ENCODE results near the gene BCKDHA. TPM values are rescaled to one million over a fixed set of nuclear protein-coding genes. Genes with fewer than 3 reads are reported as not detected.
A peak's percentile ranks its signal among the peaks of the same experiment; 100 is the strongest.

The BCKDHA gene
- total and polyA plus RNA-seq, 9 of the 15 experiments (the other 6 are each of a cell fraction or from before 2014, with no cell fraction given): 4.5 to 52.5 (median 14.1) TPM

DNA sequence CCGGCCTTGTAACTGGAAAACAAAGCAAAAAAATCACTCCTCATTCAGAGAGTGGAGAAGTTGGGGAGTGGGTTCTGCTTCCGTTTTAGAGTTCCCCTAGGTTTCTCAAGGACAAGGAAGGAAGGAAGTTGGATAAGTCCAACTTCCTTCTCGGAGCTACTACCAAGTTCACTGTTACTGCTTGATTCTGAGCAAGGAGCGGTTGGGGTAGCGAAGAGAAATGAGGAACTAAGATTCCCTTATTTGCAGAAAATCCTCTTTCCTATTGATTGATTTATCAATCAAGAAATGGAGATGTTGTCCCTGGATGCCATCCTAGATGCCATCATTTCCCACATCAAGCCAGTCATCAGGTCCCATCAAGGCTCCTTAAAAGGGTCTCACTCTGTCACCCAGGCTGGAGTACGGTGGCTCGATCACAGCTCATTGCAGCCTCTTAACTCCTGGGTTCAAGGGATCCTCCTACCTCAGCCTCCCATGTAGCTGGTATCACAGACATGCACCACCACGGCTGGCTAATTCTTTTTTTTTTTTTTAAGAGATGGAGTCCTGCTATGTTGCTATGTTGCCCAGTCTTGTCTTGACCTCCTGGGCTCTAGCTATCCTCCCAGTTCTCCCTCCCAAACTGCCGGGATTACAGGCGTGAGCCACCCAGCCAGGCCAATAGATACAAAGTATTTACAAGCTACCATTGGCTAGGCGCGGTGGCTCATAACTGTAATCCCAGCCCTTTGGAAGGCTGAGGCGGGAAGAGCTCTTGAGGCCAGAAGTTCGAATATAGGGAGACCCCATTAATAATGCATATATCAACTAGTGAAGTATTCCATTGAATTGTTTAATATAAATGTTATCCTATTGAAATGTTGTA, 32.9 kb upstream of the BCKDHA start (continued):
- TF ChIP-seq FOXA3 (CRISPR knock-in tag; conservative IDR thresholded peaks at IDR 0.05 in 1 of 2, IDR thresholded peaks at IDR 0.05 in 1 of 2) (no peak), ERF (CRISPR knock-in tag; IDR thresholded peaks at IDR 0.05) (no peak), SPI1 (IDR thresholded peaks at IDR 0.05; ENCODE audit: borderline replicate concordance, low read depth, low read length) (peak; percentile 37; the same call in 1 of the 2 replicates), POLR2AphosphoS5 (IDR thresholded peaks at IDR 0.05; ENCODE audit: control insufficient read depth, insufficient read depth, low read depth, low read length) (no peak), RFX5 (IDR thresholded peaks at IDR 0.05; ENCODE audit: low read depth, low read length) (no peak), NFATC3 (IDR thresholded peaks at IDR 0.05) (no peak), DACH1 (IDR thresholded peaks at IDR 0.05; ENCODE audit: partially characterized antibody) (no peak), RAD51 (IDR thresholded peaks at IDR 0.05; ENCODE audit: borderline replicate concordance, low read depth) (no peak), ZNF586 (CRISPR knock-in tag; conservative IDR thresholded peaks at IDR 0.05) (no peak), SP2 (IDR thresholded peaks at IDR 0.05; ENCODE audit: extremely low read depth, low read depth, low read length, poor library complexity, severe bottlenecking) (no peak), MEIS2 (IDR thresholded peaks at IDR 0.05; ENCODE audit: partially characterized antibody) (peak; percentile 25), KLF10 (CRISPR knock-in tag; IDR thresholded peaks at IDR 0.05) (no peak), TRIM24 (IDR thresholded peaks at IDR 0.05) (no peak), SREBF2 (CRISPR knock-in tag; IDR thresholded peaks at IDR 0.05) (no peak), ATF1 (CRISPR knock-in tag; IDR thresholded peaks at IDR 0.05) (no peak), ATF1 (tag; IDR thresholded peaks at IDR 0.05) (no peak), MTA3 (IDR thresholded peaks at IDR 0.05; ENCODE audit: borderline replicate concordance) (peak; percentile 9; the same call in 1 of the 2 replicates), RBM17 (IDR thresholded peaks at IDR 0.05; ENCODE audit: borderline replicate concordance, low read depth, low read length) (no peak), ZNF695 (CRISPR knock-in tag; IDR thresholded peaks at IDR 0.05) (no peak), ZBTB17 (CRISPR knock-in tag; IDR thresholded peaks at IDR 0.05) (no peak), ZNF76 (CRISPR knock-in tag; IDR thresholded peaks at IDR 0.05; ENCODE audit: borderline replicate concordance) (no peak), ZNF324 (CRISPR knock-in tag; IDR thresholded peaks at IDR 0.05) (no peak), SMAD1 (IDR thresholded peaks at IDR 0.05; ENCODE audit: low read depth, low read length, partially characterized antibody) (no peak), BRF1 (IDR thresholded peaks at IDR 0.05; ENCODE audit: borderline replicate concordance, extremely low read depth, insufficient read length) (no peak)
- TF ChIP-seq, protein P1, sequence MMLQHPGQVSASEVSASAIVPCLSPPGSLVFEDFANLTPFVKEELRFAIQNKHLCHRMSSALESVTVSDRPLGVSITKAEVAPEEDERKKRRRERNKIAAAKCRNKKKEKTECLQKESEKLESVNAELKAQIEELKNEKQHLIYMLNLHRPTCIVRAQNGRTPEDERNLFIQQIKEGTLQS (IDR thresholded peaks at IDR 0.05): no peak
- TF ChIP-seq, protein P1 (CRISPR knock-in tag; conservative IDR thresholded peaks at IDR 0.05): no peak
- TF ChIP-seq, protein P2, sequence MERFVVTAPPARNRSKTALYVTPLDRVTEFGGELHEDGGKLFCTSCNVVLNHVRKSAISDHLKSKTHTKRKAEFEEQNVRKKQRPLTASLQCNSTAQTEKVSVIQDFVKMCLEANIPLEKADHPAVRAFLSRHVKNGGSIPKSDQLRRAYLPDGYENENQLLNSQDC (CRISPR knock-in tag; IDR thresholded peaks at IDR 0.05): no peak
- TF ChIP-seq, protein P3, sequence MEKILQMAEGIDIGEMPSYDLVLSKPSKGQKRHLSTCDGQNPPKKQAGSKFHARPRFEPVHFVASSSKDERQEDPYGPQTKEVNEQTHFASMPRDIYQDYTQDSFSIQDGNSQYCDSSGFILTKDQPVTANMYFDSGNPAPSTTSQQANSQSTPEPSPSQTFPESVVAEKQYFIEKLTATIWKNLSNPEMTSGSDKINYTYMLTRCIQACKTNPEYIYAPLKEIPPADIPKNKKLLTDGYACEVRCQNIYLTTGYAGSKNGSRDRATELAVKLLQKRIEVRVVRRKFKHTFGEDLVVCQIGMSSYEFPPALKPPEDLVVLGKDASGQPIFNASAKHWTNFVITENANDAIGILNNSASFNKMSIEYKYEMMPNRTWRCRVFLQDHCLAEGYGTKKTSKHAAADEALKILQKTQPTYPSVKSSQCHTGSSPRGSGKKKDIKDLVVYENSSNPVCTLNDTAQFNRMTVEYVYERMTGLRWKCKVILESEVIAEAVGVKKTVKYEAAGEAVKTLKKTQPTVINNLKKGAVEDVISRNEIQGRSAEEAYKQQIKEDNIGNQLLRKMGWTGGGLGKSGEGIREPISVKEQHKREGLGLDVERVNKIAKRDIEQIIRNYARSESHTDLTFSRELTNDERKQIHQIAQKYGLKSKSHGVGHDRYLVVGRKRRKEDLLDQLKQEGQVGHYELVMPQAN (IDR thresholded peaks at IDR 0.05; ENCODE audit: borderline replicate concordance): no peak

All from K562 (cell line).